ENCODE data around the gene INSRR. TPM values are rescaled to one million over a fixed set of nuclear protein-coding genes. Genes with fewer than 3 reads are reported as not detected.

INSRR gene
- total RNA-seq, 1 experiment from 2014 or later: 0.11 TPM

DNA sequence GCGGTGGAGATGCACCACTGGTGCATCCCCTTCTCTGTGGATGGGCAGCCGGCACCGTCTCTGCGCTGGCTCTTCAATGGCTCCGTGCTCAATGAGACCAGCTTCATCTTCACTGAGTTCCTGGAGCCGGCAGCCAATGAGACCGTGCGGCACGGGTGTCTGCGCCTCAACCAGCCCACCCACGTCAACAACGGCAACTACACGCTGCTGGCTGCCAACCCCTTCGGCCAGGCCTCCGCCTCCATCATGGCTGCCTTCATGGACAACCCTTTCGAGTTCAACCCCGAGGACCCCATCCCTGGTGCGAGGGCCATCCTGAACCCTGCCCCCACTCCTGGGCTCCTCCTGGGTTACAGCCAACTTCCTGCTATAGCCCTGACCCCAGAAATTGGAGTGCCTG is 14.7 kb upstream of the INSRR start (continued):
- TF ChIP-seq CBFB (CRISPR knock-in tag; IDR thresholded peaks at IDR 0.05; ENCODE audit: low read depth) (no peak), ZNF416 (CRISPR knock-in tag; IDR thresholded peaks at IDR 0.05) (no peak), RORB (CRISPR knock-in tag; IDR thresholded peaks at IDR 0.05) (no peak), GTF2I (CRISPR knock-in tag; conservative IDR thresholded peaks at IDR 0.05) (no peak)

DNA sequence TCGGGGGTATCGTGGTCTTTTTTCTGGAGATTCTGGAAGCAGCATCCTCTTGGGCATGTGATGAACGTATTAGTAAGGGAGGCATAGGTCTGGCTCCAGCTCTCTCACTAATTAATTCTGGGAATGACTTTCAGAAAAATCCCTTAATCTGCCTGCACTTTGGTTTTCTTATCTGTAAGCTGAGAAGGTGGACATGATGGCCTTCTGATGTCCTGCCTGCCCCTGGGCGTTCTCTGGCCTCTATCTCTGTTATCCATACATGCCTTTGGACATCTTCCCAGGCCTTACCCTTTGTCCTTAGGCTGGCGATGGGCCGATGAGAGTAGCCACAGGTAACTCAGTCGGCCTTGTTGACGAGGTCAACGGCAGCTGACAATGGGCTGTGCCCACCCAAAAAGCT is 10.5 kb upstream of the INSRR start:
- CTCF ChIA-PET: interaction anchor here (1.4 to 2.9 kb wide), 4 partner anchors 10 to 143 kb away, joined by 6 to 20 read pairs (median 7); partner anchors contain the start of genes INSRR and NTRK1
- peaks cover 15% of the 10 kb centered on the region for H3K4me1 Mint-ChIP-seq
- no peak overlapping the region for H3K4me3 Mint-ChIP-seq
- POLR2A ChIA-PET: no interaction called here
- no peaks in the 10 kb centered on the region for H3K36me3 Mint-ChIP-seq
- H3K27ac Mint-ChIP-seq: no peak overlapping the region
- TF ChIP-seq HMGA2 (CRISPR knock-in tag; IDR thresholded peaks at IDR 0.05) (no peak), NFE2L1 (CRISPR knock-in tag; IDR thresholded peaks at IDR 0.05) (no peak), ZNF317 (CRISPR knock-in tag; IDR thresholded peaks at IDR 0.05; ENCODE audit: borderline replicate concordance, low read depth) (no peak), CREM (CRISPR knock-in tag; IDR thresholded peaks at IDR 0.05) (no peak), NR2C2 (CRISPR knock-in tag; IDR thresholded peaks at IDR 0.05) (no peak), KAT7 (CRISPR knock-in tag; IDR thresholded peaks at IDR 0.05; ENCODE audit: borderline replicate concordance) (no peak)
- TF ChIP-seq, protein P1, sequence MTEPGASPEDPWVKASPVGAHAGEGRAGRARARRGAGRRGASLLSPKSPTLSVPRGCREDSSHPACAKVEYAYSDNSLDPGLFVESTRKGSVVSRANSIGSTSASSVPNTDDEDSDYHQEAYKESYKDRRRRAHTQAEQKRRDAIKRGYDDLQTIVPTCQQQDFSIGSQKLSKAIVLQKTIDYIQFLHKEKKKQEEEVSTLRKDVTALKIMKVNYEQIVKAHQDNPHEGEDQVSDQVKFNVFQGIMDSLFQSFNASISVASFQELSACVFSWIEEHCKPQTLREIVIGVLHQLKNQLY (CRISPR knock-in tag; IDR thresholded peaks at IDR 0.05): no peak
- TF ChIP-seq, protein P2, sequence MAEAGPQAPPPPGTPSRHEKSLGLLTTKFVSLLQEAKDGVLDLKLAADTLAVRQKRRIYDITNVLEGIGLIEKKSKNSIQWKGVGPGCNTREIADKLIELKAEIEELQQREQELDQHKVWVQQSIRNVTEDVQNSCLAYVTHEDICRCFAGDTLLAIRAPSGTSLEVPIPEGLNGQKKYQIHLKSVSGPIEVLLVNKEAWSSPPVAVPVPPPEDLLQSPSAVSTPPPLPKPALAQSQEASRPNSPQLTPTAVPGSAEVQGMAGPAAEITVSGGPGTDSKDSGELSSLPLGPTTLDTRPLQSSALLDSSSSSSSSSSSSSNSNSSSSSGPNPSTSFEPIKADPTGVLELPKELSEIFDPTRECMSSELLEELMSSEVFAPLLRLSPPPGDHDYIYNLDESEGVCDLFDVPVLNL (CRISPR knock-in tag; IDR thresholded peaks at IDR 0.05; ENCODE audit: borderline replicate concordance, low read depth): no peak
- TF ChIP-seq, protein P3, sequence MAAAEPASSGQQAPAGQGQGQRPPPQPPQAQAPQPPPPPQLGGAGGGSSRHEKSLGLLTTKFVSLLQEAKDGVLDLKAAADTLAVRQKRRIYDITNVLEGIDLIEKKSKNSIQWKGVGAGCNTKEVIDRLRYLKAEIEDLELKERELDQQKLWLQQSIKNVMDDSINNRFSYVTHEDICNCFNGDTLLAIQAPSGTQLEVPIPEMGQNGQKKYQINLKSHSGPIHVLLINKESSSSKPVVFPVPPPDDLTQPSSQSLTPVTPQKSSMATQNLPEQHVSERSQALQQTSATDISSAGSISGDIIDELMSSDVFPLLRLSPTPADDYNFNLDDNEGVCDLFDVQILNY (CRISPR knock-in tag; IDR thresholded peaks at IDR 0.05): no peak
- no peaks in the 10 kb centered on the region for H3K9me3 Mint-ChIP-seq
- DNase-seq (ENCODE audit: low spot score) (no peak), ATAC-seq (no peak)
- H3K27me3 Mint-ChIP-seq (ENCODE audit: low read depth): peaks cover 34% of the 10 kb centered on the region

- Mint-ChIP-seq H3K27me3 (ENCODE audit: low read depth) (peaks cover 45% of the 10 kb centered on the region), H3K27ac (no peak overlapping the region), H3K36me3 (no peaks in the 10 kb centered on the region), H3K4me3 (no peak overlapping the region), H3K9me3 (no peaks in the 10 kb centered on the region), H3K4me1 (peaks cover 15% of the 10 kb centered on the region)
- ChIA-PET CTCF (interaction anchor here (0.6 to 2.9 kb wide), 6 partner anchors 8 to 142 kb away, joined by 3 to 20 read pairs (median 6); partner anchors contain the start of genes INSRR and NTRK1), POLR2A (no interaction called here)
- ATAC-seq (no peak; the same call in 1 of the 2 replicates), DNase-seq (ENCODE audit: low spot score) (no peak)
- no peak for TF ChIP-seq TEAD4 (CRISPR knock-in tag; IDR thresholded peaks at IDR 0.05)
- TF ChIP-seq, protein P4, sequence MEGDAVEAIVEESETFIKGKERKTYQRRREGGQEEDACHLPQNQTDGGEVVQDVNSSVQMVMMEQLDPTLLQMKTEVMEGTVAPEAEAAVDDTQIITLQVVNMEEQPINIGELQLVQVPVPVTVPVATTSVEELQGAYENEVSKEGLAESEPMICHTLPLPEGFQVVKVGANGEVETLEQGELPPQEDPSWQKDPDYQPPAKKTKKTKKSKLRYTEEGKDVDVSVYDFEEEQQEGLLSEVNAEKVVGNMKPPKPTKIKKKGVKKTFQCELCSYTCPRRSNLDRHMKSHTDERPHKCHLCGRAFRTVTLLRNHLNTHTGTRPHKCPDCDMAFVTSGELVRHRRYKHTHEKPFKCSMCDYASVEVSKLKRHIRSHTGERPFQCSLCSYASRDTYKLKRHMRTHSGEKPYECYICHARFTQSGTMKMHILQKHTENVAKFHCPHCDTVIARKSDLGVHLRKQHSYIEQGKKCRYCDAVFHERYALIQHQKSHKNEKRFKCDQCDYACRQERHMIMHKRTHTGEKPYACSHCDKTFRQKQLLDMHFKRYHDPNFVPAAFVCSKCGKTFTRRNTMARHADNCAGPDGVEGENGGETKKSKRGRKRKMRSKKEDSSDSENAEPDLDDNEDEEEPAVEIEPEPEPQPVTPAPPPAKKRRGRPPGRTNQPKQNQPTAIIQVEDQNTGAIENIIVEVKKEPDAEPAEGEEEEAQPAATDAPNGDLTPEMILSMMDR (IDR thresholded peaks at IDR 0.05): no peak
- no peak for TF ChIP-seq ERG (CRISPR knock-in tag; IDR thresholded peaks at IDR 0.05)
- no peak for TF ChIP-seq E2F1 (CRISPR knock-in tag; IDR thresholded peaks at IDR 0.05)
- TF ChIP-seq, protein P5, sequence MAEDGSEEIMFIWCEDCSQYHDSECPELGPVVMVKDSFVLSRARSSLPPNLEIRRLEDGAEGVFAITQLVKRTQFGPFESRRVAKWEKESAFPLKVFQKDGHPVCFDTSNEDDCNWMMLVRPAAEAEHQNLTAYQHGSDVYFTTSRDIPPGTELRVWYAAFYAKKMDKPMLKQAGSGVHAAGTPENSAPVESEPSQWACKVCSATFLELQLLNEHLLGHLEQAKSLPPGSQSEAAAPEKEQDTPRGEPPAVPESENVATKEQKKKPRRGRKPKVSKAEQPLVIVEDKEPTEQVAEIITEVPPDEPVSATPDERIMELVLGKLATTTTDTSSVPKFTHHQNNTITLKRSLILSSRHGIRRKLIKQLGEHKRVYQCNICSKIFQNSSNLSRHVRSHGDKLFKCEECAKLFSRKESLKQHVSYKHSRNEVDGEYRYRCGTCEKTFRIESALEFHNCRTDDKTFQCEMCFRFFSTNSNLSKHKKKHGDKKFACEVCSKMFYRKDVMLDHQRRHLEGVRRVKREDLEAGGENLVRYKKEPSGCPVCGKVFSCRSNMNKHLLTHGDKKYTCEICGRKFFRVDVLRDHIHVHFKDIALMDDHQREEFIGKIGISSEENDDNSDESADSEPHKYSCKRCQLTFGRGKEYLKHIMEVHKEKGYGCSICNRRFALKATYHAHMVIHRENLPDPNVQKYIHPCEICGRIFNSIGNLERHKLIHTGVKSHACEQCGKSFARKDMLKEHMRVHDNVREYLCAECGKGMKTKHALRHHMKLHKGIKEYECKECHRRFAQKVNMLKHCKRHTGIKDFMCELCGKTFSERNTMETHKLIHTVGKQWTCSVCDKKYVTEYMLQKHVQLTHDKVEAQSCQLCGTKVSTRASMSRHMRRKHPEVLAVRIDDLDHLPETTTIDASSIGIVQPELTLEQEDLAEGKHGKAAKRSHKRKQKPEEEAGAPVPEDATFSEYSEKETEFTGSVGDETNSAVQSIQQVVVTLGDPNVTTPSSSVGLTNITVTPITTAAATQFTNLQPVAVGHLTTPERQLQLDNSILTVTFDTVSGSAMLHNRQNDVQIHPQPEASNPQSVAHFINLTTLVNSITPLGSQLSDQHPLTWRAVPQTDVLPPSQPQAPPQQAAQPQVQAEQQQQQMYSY (CRISPR knock-in tag; IDR thresholded peaks at IDR 0.05): no peak
- TF ChIP-seq, protein P6, sequence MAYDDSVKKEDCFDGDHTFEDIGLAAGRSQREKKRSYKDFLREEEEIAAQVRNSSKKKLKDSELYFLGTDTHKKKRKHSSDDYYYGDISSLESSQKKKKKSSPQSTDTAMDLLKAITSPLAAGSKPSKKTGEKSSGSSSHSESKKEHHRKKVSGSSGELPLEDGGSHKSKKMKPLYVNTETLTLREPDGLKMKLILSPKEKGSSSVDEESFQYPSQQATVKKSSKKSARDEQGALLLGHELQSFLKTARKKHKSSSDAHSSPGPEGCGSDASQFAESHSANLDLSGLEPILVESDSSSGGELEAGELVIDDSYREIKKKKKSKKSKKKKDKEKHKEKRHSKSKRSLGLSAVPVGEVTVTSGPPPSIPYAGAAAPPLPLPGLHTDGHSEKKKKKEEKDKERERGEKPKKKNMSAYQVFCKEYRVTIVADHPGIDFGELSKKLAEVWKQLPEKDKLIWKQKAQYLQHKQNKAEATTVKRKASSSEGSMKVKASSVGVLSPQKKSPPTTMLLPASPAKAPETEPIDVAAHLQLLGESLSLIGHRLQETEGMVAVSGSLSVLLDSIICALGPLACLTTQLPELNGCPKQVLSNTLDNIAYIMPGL (CRISPR knock-in tag; IDR thresholded peaks at IDR 0.05): no peak
Measured at GRCh38 chr1:156868341-156868740, 9.4 kb upstream of the INSRR start.
